RCC 7860 (cell line): Measurements from ENCODE around the gene GNRH2.
"Not testable (repeated sequence)": the region's sequence is repeated elsewhere in the genome, so short reads cannot be mapped to it uniquely, and the experiment has no call there.

Source experiments
- DNase-seq: peaks from one replicate; pipeline ENCODE4 v3.0.0-alpha.2; 2015; ENCODE audit warnings: low spot score
- FAIRE-seq: peaks from 2 replicates; lab custom pipeline; 2012; peaks lifted over from hg19 to GRCh38; lab: Jason Lieb, UNC

The GNRH2 gene

GRCh38 chr20:3072530-3073250, 29.3 kb downstream of the GNRH2 start:
- FAIRE-seq = no peak
- no peak for DNase-seq

GRCh38 chr20:3073251-3073643, 29.8 kb downstream of the GNRH2 start:
- DNase-seq, FAIRE-seq: not testable (repeated sequence)

- FAIRE-seq (no peak), DNase-seq (no peak)
Measured at GRCh38 chr20:3074812-3075211, 31.4 kb downstream of the GNRH2 start.

- not testable (repeated sequence) for FAIRE-seq, DNase-seq
Measured at GRCh38 chr20:3075315-3075714, 31.9 kb downstream of the GNRH2 start.

- no peak for DNase-seq
- no peak for FAIRE-seq
Measured at GRCh38 chr20:3077618-3078134, 34.3 kb downstream of the GNRH2 start.

- DNase-seq (peak; percentile 34), FAIRE-seq (peak; percentile 84)
Measured at GRCh38 chr20:3080939-3081388, 37.5 kb downstream of the GNRH2 start.

- DNase-seq (no peak), FAIRE-seq (no peak)
Measured at GRCh38 chr20:3081641-3082040, 38.2 kb downstream of the GNRH2 start.

GRCh38 chr20:3082306-3082951, 39.0 kb downstream of the GNRH2 start:
- FAIRE-seq (no peak), DNase-seq (no peak)

- DNase-seq = no peak
- no peak for FAIRE-seq
Measured at GRCh38 chr20:3082955-3083952, 39.8 kb downstream of the GNRH2 start.

- FAIRE-seq (no peak), DNase-seq (no peak)
Measured at GRCh38 chr20:3084283-3084985, 41.0 kb downstream of the GNRH2 start, which contains the start of gene AVP. AVP (minus strand) TSS chr20:3084724; CDS start chr20:3084674, 50 bp downstream.

- FAIRE-seq (no peak), DNase-seq (no peak)
Measured at GRCh38 chr20:3084986-3085360, 41.6 kb downstream of the GNRH2 start.

- FAIRE-seq (no peak), DNase-seq (no peak)
Measured at GRCh38 chr20:3085571-3086072, 42.2 kb downstream of the GNRH2 start.

- no peak for FAIRE-seq
Measured at GRCh38 chr20:3088031-3088430, 44.6 kb downstream of the GNRH2 start.

GRCh38 chr20:3090565-3090964, 47.1 kb downstream of the GNRH2 start:
- no peak for DNase-seq
- FAIRE-seq = no peak

More at GRCh38 chr20:3088031-3088430, 44.6 kb downstream of the GNRH2 start:
- DNase-seq = no peak

GRCh38 chr20:3092611-3093379, 49.4 kb downstream of the GNRH2 start:
- DNase-seq (no peak), FAIRE-seq (no peak)

GRCh38 chr20:3093861-3094361, 50.5 kb downstream of the GNRH2 start:
- FAIRE-seq (no peak), DNase-seq (no peak)

GRCh38 chr20:3094848-3095629, 51.6 kb downstream of the GNRH2 start:
- DNase-seq (no peak), FAIRE-seq (no peak)
